Femur (tissue), 1 donor: ENCODE measurements around the gene ITCH.
"Not testable (repeated sequence)": the region's sequence is repeated elsewhere in the genome, so short reads cannot be mapped to it uniquely, and the experiment has no call there.

ENCODE experiments used
- DNase-seq: peaks from one replicate; pipeline ENCODE4 v3.0.0-alpha.2; 2017

Gene ITCH

GRCh38 chr20:34382877-34383455 lies 19.9 kb downstream of the ITCH start:
- DNase-seq: not testable (repeated sequence)

- DNase-seq: no peak
These were observed 22.4 kb downstream of the ITCH start for GRCh38 chr20:34385464-34385863.

GRCh38 chr20:34388000-34388399 lies 24.9 kb downstream of the ITCH start:
- DNase-seq: no peak

- DNase-seq: no peak
These were observed 25.6 kb downstream of the ITCH start for GRCh38 chr20:34388678-34389077.

GRCh38 chr20:34389206-34389953 lies 26.3 kb downstream of the ITCH start:
- DNase-seq: no peak

- no peak for DNase-seq
These were observed 27.0 kb downstream of the ITCH start for GRCh38 chr20:34389954-34390555.

GRCh38 chr20:34396408-34396807 lies 33.3 kb downstream of the ITCH start:
- DNase-seq: no peak

- no peak for DNase-seq
These were observed 34.0 kb downstream of the ITCH start for GRCh38 chr20:34397096-34397495.

GRCh38 chr20:34400776-34401175 lies 37.7 kb downstream of the ITCH start:
- DNase-seq: not testable (repeated sequence)

GRCh38 chr20:34401741-34402455 lies 38.8 kb downstream of the ITCH start:
- DNase-seq: no peak

GRCh38 chr20:34402461-34402860 lies 39.4 kb downstream of the ITCH start:
- DNase-seq: no peak

GRCh38 chr20:34403063-34403827 lies 40.2 kb downstream of the ITCH start:
- no peak for DNase-seq

GRCh38 chr20:34403908-34404307 lies 40.8 kb downstream of the ITCH start:
- DNase-seq: no peak

- no peak for DNase-seq
These were observed 41.7 kb downstream of the ITCH start for GRCh38 chr20:34404803-34405202.

GRCh38 chr20:34405247-34405651 lies 42.2 kb downstream of the ITCH start:
- DNase-seq: not testable (repeated sequence)

GRCh38 chr20:34405942-34406341 lies 42.9 kb downstream of the ITCH start:
- DNase-seq: not testable (repeated sequence)

- DNase-seq: no peak
These were observed 44.9 kb downstream of the ITCH start for GRCh38 chr20:34407962-34408474.

GRCh38 chr20:34410336-34410735 lies 47.3 kb downstream of the ITCH start:
- DNase-seq: no peak

- DNase-seq: no peak
These were observed 49.4 kb downstream of the ITCH start for GRCh38 chr20:34412453-34412852.

- not testable (repeated sequence) for DNase-seq
These were observed 51.5 kb downstream of the ITCH start for GRCh38 chr20:34414525-34414924.

GRCh38 chr20:34415079-34415478 lies 52.0 kb downstream of the ITCH start:
- DNase-seq: no peak

GRCh38 chr20:34420146-34420545 lies 57.1 kb downstream of the ITCH start:
- no peak for DNase-seq

GRCh38 chr20:34420975-34421374 lies 57.9 kb downstream of the ITCH start:
- DNase-seq: no peak
